ENCODE results near the gene IL36B.

GRCh38 chr2:113091231-113091896 is 38.7 kb upstream of the IL36B start:
- TF ChIP-seq CTCF (IDR thresholded peaks at IDR 0.05) = no peak
- TF ChIP-seq POLR2A (IDR thresholded peaks at IDR 0.05) = no peak

Measured in Peyer's patch (tissue), 4 donors.